Activated naive CD4-positive, alpha-beta T cell treated with anti-CD3 and anti-CD28 coated beads, Interleukin-2, amount 10 ng/mL, durations not matched to agents 5 hours and 36 hours (primary cell): ENCODE results near the gene PCDHGA8. TPM values are rescaled to one million over a fixed set of nuclear protein-coding genes. Genes with fewer than 3 reads are reported as not detected.

Source experiments
- total RNA-seq, 2 experiments: library from RNA; stranded (reverse); gene quantifications; one replicate each; pipeline ENCODE4 v1.2.3, GENCODE V29; 2021

The PCDHGA8 gene
- under 1 TPM in 1 of 2 experiments, not detected in 1; 0.05 TPM for total RNA-seq

GRCh38 chr5:141392429-141393198, at the start of gene PCDHGA8:
Gene PCDHGA8 (plus strand): TSS chr5:141392633. CDS start chr5:141392814, 181 bp downstream.

GRCh38 chr5:141343242-141343952, 49.0 kb upstream of the PCDHGA8 start, which contains the start of gene PCDHGA3:
Gene PCDHGA3 (plus strand): TSS chr5:141343829. CDS start chr5:141344034, 205 bp downstream.

GRCh38 chr5:141349917-141350619, 42.4 kb upstream of the PCDHGA8 start, which contains the start of gene PCDHGB1:
Gene PCDHGB1 (plus strand): TSS chr5:141350099. CDS start chr5:141350261, 162 bp downstream.

GRCh38 chr5:141354900-141355469, 37.4 kb upstream of the PCDHGA8 start, which contains the start of gene PCDHGA4:
Gene PCDHGA4 (plus strand): TSS chr5:141355021. CDS start chr5:141355108, 87 bp downstream.

GRCh38 chr5:141359790-141360426, 32.5 kb upstream of the PCDHGA8 start, which contains the start of gene PCDHGB2:
Gene PCDHGB2 (plus strand): TSS chr5:141359994. CDS start chr5:141360136, 142 bp downstream.

GRCh38 chr5:141363952-141364660, 28.3 kb upstream of the PCDHGA8 start, which contains the start of gene PCDHGA5:
Gene PCDHGA5 (plus strand): TSS chr5:141364162. CDS start chr5:141364331, 169 bp downstream.

GRCh38 chr5:141369994-141370848, 22.2 kb upstream of the PCDHGA8 start, which contains the start of gene PCDHGB3:
Gene PCDHGB3 (plus strand): TSS chr5:141370242. CDS start chr5:141370395, 153 bp downstream.

GRCh38 chr5:141373673-141374317, 18.6 kb upstream of the PCDHGA8 start, which contains the start of gene PCDHGA6:
Gene PCDHGA6 (plus strand): TSS chr5:141373891. CDS start chr5:141374084, 193 bp downstream.

GRCh38 chr5:141382469-141383294, 9.8 kb upstream of the PCDHGA8 start, which contains the start of gene PCDHGA7:
Gene PCDHGA7 (plus strand): TSS chr5:141382742. CDS start chr5:141382900, 158 bp downstream.

GRCh38 chr5:141387557-141388311, 4.7 kb upstream of the PCDHGA8 start, which contains the start of gene PCDHGB4:
Gene PCDHGB4 (plus strand): TSS chr5:141387698. CDS start chr5:141387885, 187 bp downstream.

GRCh38 chr5:141397756-141398551, 5.5 kb downstream of the PCDHGA8 start, which contains the start of gene PCDHGB5:
Gene PCDHGB5 (plus strand): TSS chr5:141397947. CDS start chr5:141398128, 181 bp downstream.

GRCh38 chr5:141402553-141403243, 10.3 kb downstream of the PCDHGA8 start, which contains the start of gene PCDHGA9:
Gene PCDHGA9 (plus strand): TSS chr5:141402778. CDS start chr5:141402953, 175 bp downstream.

GRCh38 chr5:141407790-141408505, 15.5 kb downstream of the PCDHGA8 start, which contains the start of gene PCDHGB6:
Gene PCDHGB6 (plus strand): TSS chr5:141408021. CDS start chr5:141408203, 182 bp downstream.

GRCh38 chr5:141412854-141413539, 20.6 kb downstream of the PCDHGA8 start, which contains the start of gene PCDHGA10:
Gene PCDHGA10 (plus strand): TSS chr5:141412987. CDS start chr5:141413176, 189 bp downstream.

